ENCODE results near the gene SYNPO. TPM values are rescaled to one million over a fixed set of nuclear protein-coding genes. Genes with fewer than 3 reads are reported as not detected.

The SYNPO gene
- total and polyA plus RNA-seq, 8 donors, result 22.0 to 114 (median 27.7) TPM

DNA sequence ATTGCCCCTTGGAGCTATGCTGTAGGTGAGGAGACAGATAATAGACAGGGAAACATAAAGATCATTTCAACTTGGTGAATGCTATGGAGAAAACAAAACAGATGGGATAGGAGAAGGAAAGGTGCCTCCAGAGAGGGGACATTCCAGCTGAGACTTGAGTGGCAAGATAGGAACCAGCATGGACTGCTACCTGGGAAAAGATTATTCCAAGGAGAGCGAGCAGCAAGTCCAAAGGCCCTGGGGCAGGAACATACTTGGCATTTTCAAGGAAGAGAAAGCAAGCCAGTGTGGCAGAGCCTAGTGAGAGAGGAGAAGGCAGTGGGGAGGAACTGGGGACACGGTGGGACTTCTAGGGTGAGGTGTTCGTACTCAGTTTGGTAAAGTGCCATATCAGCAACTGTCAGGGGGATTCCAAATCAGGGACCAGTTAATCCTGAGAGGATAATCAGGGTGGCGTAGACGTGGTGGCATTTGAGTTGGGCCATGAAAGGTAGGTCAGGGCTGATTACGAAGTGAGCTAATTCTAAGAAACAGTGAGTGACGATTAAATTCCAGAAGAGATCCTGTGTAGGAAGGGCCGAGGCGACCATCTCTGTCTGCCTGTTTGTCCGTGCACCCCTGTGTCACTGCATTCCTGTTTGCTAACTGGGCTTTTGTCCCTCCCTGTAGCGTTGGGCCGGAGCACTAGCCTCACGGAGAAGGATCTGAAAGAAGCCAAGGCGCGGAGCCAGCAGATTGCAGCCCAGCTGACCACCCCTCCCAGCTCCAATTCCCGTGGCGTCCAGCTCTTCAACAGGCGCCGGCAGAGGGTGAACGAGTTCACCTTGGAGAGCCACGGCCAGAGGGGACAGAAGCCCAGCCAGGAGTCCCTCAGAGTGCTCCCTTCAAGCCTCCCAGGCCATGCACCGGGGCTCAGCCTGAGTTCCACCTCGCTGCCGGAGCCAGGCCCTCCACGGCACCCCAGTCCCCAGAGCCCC, 7.1 kb downstream of the SYNPO start:
- Histone ChIP-seq H3K4me1 (peaks cover 27 to 40% of the 10 kb centered on the region in 2 donors), H3K27me3 (no peaks in the 10 kb centered on the region), H3K4me3 (no peak overlapping the region), H3K9me3 (no peaks in the 10 kb centered on the region), H3K27ac (no peak overlapping the region), H3K36me3 (peaks cover 0 to 30% of the 10 kb centered on the region in 2 donors)
- DNase-seq (peak in 1 of 4 donors; percentile 74), ATAC-seq (peak; percentile 44)
- TF ChIP-seq, protein P1, sequence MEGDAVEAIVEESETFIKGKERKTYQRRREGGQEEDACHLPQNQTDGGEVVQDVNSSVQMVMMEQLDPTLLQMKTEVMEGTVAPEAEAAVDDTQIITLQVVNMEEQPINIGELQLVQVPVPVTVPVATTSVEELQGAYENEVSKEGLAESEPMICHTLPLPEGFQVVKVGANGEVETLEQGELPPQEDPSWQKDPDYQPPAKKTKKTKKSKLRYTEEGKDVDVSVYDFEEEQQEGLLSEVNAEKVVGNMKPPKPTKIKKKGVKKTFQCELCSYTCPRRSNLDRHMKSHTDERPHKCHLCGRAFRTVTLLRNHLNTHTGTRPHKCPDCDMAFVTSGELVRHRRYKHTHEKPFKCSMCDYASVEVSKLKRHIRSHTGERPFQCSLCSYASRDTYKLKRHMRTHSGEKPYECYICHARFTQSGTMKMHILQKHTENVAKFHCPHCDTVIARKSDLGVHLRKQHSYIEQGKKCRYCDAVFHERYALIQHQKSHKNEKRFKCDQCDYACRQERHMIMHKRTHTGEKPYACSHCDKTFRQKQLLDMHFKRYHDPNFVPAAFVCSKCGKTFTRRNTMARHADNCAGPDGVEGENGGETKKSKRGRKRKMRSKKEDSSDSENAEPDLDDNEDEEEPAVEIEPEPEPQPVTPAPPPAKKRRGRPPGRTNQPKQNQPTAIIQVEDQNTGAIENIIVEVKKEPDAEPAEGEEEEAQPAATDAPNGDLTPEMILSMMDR (IDR thresholded peaks at IDR 0.05), result no peak
- intact Hi-C loops (cut with DNase I), result loop anchor here in 1 of 2 donors (10.0 kb wide), 1 partner anchor 73 kb away; no protein-coding TSS in a partner anchor

- H3K36me3 ChIP-seq, result peaks cover 0 to 30% of the 10 kb centered on the region in 2 donors
- H3K4me3 ChIP-seq, result no peak overlapping the region
- H3K4me1 ChIP-seq, result peaks cover 17 to 31% of the 10 kb centered on the region in 2 donors
- H3K9me3 ChIP-seq, result no peaks in the 10 kb centered on the region
- intact Hi-C loops (cut with DNase I), result loop anchor here in 1 of 2 donors (10.0 kb wide), 1 partner anchor 74 kb away; no protein-coding TSS in a partner anchor
- H3K27ac ChIP-seq, result no peak overlapping the region
- no peaks in the 10 kb centered on the region for H3K27me3 ChIP-seq
- ATAC-seq (no peak), DNase-seq (peak in 1 of 4 donors; percentile 27)
- TF ChIP-seq, protein P1 (IDR thresholded peaks at IDR 0.05), result no peak
Measured at GRCh38 chr5:150648294-150649107, 8.0 kb downstream of the SYNPO start.

DNA sequence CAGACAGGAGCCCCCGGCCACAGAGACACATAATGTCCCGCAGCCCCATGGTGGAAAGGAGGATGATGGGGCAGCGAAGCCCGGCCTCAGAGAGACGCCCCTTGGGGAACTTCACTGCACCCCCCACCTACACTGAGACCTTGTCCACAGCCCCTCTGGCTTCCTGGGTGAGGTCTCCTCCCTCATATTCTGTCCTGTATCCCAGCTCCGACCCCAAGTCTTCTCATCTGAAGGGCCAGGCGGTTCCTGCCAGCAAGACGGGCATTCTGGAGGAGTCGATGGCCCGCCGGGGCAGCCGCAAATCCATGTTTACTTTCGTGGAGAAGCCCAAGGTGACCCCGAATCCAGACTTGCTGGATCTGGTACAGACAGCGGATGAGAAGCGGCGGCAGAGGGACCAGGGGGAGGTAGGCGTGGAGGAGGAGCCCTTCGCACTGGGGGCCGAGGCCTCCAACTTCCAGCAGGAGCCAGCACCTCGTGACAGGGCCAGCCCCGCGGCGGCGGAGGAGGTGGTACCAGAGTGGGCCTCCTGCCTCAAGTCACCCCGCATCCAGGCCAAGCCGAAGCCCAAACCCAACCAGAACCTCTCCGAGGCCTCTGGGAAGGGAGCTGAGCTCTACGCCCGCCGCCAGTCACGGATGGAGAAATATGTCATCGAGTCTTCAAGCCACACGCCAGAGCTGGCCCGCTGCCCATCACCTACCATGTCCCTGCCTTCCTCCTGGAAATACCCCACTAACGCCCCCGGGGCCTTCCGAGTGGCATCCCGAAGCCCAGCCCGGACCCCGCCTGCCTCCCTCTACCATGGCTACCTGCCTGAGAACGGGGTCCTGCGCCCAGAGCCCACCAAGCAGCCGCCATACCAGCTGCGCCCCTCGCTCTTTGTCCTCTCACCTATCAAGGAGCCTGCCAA, 8.9 kb downstream of the SYNPO start:
- Histone ChIP-seq H3K27me3 (no peaks in the 10 kb centered on the region), H3K4me3 (no peak overlapping the region), H3K4me1 (peaks cover 10 to 23% of the 10 kb centered on the region in 2 donors), H3K36me3 (peaks cover 0 to 30% of the 10 kb centered on the region in 2 donors), H3K27ac (no peak overlapping the region), H3K9me3 (no peaks in the 10 kb centered on the region)
- intact Hi-C loops (cut with DNase I), result loop anchor here in 1 of 2 donors (10.0 kb wide), 1 partner anchor 75 kb away; no protein-coding TSS in a partner anchor
- DNase-seq, result no peak
- no peak for ATAC-seq
- TF ChIP-seq, protein P1 (IDR thresholded peaks at IDR 0.05), result no peak

DNA sequence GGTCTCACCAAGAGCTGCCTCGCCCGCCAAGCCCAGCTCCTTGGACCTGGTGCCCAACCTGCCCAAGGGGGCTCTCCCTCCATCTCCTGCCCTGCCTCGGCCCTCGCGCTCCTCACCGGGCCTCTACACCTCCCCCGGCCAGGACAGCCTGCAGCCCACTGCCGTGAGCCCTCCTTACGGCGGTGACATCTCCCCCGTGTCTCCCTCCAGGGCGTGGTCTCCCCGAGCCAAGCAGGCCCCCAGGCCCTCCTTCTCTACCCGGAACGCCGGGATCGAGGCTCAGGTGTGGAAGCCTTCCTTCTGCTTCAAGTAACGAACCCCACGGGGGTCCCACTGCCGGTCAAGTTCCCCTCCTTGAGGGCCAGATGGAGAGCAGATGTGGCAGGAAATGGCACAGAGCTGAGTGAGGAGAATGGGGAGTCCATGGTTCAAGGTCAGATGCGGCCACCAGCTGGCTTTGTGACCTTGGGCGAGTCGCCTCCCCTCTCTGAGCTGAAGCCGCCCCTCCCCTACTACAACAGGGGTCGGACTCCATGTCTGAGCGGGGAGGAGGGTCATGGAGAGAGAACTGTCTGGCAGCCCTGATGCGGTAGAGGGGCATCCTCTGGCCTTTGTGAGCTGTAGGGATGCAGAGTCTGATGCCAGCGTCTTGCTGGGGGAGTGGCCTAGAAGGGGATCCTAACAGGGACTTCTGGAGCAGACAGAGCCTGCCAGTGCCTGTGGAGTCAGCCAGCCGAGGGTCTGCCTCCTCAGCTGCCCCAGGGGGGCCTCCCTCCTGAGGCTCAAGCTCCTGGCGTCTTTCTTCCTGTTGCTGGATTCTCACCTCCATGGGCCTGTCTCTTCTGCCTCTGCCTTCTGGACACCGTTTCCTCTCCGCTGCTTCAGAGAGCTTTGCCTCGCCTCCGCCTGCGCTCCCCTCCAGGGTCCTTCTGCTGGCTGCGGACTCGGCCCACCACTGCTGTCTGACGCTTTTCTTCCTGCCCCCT, 9.9 kb downstream of the SYNPO start:
- ATAC-seq, result no peak
- Histone ChIP-seq H3K27me3 (no peaks in the 10 kb centered on the region), H3K4me1 (peaks cover under 1 to 13% of the 10 kb centered on the region in 2 donors), H3K4me3 (no peak overlapping the region), H3K27ac (no peak overlapping the region), H3K9me3 (no peaks in the 10 kb centered on the region), H3K36me3 (peaks cover 0 to 30% of the 10 kb centered on the region in 2 donors)
- DNase-seq, result peak in 1 of 4 donors; percentile 24
- intact Hi-C loops (cut with DNase I), result no loop called here
- TF ChIP-seq, protein P1 (IDR thresholded peaks at IDR 0.05), result no peak

Data from left lung (tissue), 10 donors.